ENCODE measurements around the gene SH3GL3. TPM values are rescaled to one million over a fixed set of nuclear protein-coding genes. Genes with fewer than 3 reads are reported as not detected.

SH3GL3 gene
- polyA plus RNA-seq, 1 of the 3 experiments (the other 2 are of a cell fraction): not detected

GRCh38 chr15:83653288-83653638 lies 206.1 kb downstream of the SH3GL3 start:
- H3K4me3 ChIP-seq (ENCODE audit: low read depth in 2 of 2, low read length in 1 of 2): no peak overlapping the region
- no peaks in the 10 kb centered on the region for H3K4me1 ChIP-seq (ENCODE audit: control insufficient read depth in 1 of 2, insufficient read depth in 2 of 2, low read depth in 1 of 2, low read length in 1 of 2)
- H4K20me1 ChIP-seq (ENCODE audit: insufficient read depth): no peaks in the 10 kb centered on the region
- H2AFZ ChIP-seq (ENCODE audit: low read depth): no peak overlapping the region
- no peaks in the 10 kb centered on the region for H3K9me2 ChIP-seq
- H3K27ac ChIP-seq (ENCODE audit: low read depth in 2 of 2, low read length in 1 of 2): no peak overlapping the region
- no peak for DNase-seq
- ChIA-PET CTCF (no interaction called here), POLR2A (no interaction called here)
- TF ChIP-seq EP300 (IDR thresholded peaks at IDR 0.05; ENCODE audit: borderline replicate concordance in 1 of 2, low read depth in 1 of 2, low read length in 1 of 2) (no peak), NFIC (IDR thresholded peaks at IDR 0.05; ENCODE audit: borderline replicate concordance) (no peak), RCOR1 (IDR thresholded peaks at IDR 0.05; ENCODE audit: low read length) (no peak), GATA2 (CRISPR knock-in tag; IDR thresholded peaks at IDR 0.05) (no peak), FOSL2 (IDR thresholded peaks at IDR 0.05; ENCODE audit: borderline replicate concordance, low read depth) (no peak), MXI1 (IDR thresholded peaks at IDR 0.05; ENCODE audit: low read depth, low read length) (no peak), USF2 (IDR thresholded peaks at IDR 0.05; ENCODE audit: borderline replicate concordance, low read depth, low read length) (no peak), TAF1 (IDR thresholded peaks at IDR 0.05; ENCODE audit: borderline replicate concordance, low read depth, low read length) (no peak), SIN3A (IDR thresholded peaks at IDR 0.05; ENCODE audit: borderline replicate concordance, low read depth, low read length) (no peak), CTCF (IDR thresholded peaks at IDR 0.05) (no peak), RXRA (IDR thresholded peaks at IDR 0.05; ENCODE audit: borderline replicate concordance, low read depth) (no peak)
- H3K36me3 ChIP-seq (replicated peaks in 1 of 2; ENCODE audit: control insufficient read depth in 1 of 2, insufficient read depth in 2 of 2, low read length in 1 of 2): no peaks in the 10 kb centered on the region
- H3F3A ChIP-seq (replicated peaks; ENCODE audit: insufficient read depth): no peaks in the 10 kb centered on the region
- H3K4me2 ChIP-seq: no peak overlapping the region
- H3K79me2 ChIP-seq (ENCODE audit: insufficient read depth): no peaks in the 10 kb centered on the region
- no peak overlapping the region for H3K9ac ChIP-seq
- H3K9me3 ChIP-seq: no peaks in the 10 kb centered on the region
- whole genome bisulfite sequencing (ENCODE audit: low lambda C conversion rate): 7% methylated on average over 10 of the region's 18 CpGs
- peaks cover 40% of the 10 kb centered on the region; the same call in 1 of the 2 replicates for H3K27me3 ChIP-seq (ENCODE audit: insufficient read depth)

- Histone ChIP-seq H3K9me3 (no peaks in the 10 kb centered on the region), H3K9me2 (no peaks in the 10 kb centered on the region), H4K20me1 (ENCODE audit: insufficient read depth) (no peaks in the 10 kb centered on the region), H3K27me3 (ENCODE audit: insufficient read depth) (peaks cover 40% of the 10 kb centered on the region; the same call in 1 of the 2 replicates), H3F3A (replicated peaks; ENCODE audit: insufficient read depth) (no peaks in the 10 kb centered on the region), H3K4me1 (ENCODE audit: control insufficient read depth in 1 of 2, insufficient read depth in 2 of 2, low read depth in 1 of 2, low read length in 1 of 2) (no peaks in the 10 kb centered on the region), H3K27ac (ENCODE audit: low read depth in 2 of 2, low read length in 1 of 2) (no peak within 1 kb of the TSS), H3K79me2 (ENCODE audit: insufficient read depth) (no peaks in the 10 kb centered on the region), H3K9ac (no peak within 1 kb of the TSS), H3K4me2 (no peak within 1 kb of the TSS), H3K4me3 (ENCODE audit: low read depth in 2 of 2, low read length in 1 of 2) (no peak within 1 kb of the TSS), H3K36me3 (replicated peaks in 1 of 2; ENCODE audit: control insufficient read depth in 1 of 2, insufficient read depth in 2 of 2, low read length in 1 of 2) (no peaks in the 10 kb centered on the region), H2AFZ (ENCODE audit: low read depth) (no peak within 1 kb of the TSS)
- peak; percentile 62 for DNase-seq
- ChIA-PET POLR2A (no interaction called here), CTCF (no interaction called here)
- WGBS (ENCODE audit: low lambda C conversion rate): 16% methylated on average over 28 of the region's 105 CpGs
- TF ChIP-seq POLR2AphosphoS5 (IDR thresholded peaks at IDR 0.05; ENCODE audit: low read depth, low read length): no peak
- no peak for TF ChIP-seq TAF1 (IDR thresholded peaks at IDR 0.05; ENCODE audit: borderline replicate concordance, low read depth, low read length)
- no peak for TF ChIP-seq EP300 (IDR thresholded peaks at IDR 0.05; ENCODE audit: borderline replicate concordance in 1 of 2, low read depth in 1 of 2, low read length in 1 of 2)
- TF ChIP-seq NFIC (IDR thresholded peaks at IDR 0.05; ENCODE audit: borderline replicate concordance): no peak
- no peak for TF ChIP-seq IRF3 (IDR thresholded peaks at IDR 0.05; ENCODE audit: low read depth, low read length)
- no peak for TF ChIP-seq MXI1 (IDR thresholded peaks at IDR 0.05; ENCODE audit: low read depth, low read length)
- TF ChIP-seq REST (IDR thresholded peaks at IDR 0.05; ENCODE audit: low read depth, low read length): no peak
- TF ChIP-seq MAX (IDR thresholded peaks at IDR 0.05; ENCODE audit: low read depth): no peak
- TF ChIP-seq PBX3 (IDR thresholded peaks at IDR 0.05): no peak
These were observed 206.7 kb downstream of the SH3GL3 start, which contains the start of gene ADAMTSL3 for GRCh38 chr15:83653639-83654378. Gene ADAMTSL3 (plus strand): TSS chr15:83654123. CDS start chr15:83655762, 1,639 bp downstream.

Measured in SK-N-SH (cell line).